CD4-positive, alpha-beta T cell treated with Interleukin-2 at 100 ng/mL for 4 hours (primary cell): ENCODE data around the gene RPL22L1.
"Not testable (repeated sequence)": the region's sequence is repeated elsewhere in the genome, so short reads cannot be mapped to it uniquely, and the experiment has no call there.

Source experiments
- DNase-seq: peaks from one replicate; pipeline ENCODE4 v3.0.0-alpha.2; 2020; ENCODE audit warnings: low spot score

The RPL22L1 gene

GRCh38 chr3:170826047-170826446 lies 43.9 kb downstream of the RPL22L1 start:
- no peak for DNase-seq

GRCh38 chr3:170823562-170823961 lies 46.4 kb downstream of the RPL22L1 start:
- not testable (repeated sequence) for DNase-seq

DNA sequence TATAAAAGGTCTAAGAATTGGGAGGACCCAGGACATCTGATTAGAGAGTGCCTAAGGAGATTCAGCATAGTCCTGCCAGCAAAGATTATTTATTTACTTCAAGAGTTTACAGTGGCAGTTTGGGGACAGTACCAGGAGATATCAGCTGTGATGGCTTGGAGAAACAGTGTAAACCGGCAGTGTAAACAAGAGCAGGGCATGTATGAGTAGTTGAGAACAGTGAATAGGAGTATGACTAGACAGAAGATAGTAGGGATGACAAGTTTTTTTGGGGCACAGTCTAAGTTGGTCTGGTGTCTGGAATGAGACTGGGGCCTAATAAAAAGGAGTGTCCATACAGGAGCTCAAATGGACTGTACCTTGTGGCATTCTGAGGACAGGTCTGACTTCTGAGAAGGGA lies 51.7 kb downstream of the RPL22L1 start:
- not testable (repeated sequence) for DNase-seq

DNA sequence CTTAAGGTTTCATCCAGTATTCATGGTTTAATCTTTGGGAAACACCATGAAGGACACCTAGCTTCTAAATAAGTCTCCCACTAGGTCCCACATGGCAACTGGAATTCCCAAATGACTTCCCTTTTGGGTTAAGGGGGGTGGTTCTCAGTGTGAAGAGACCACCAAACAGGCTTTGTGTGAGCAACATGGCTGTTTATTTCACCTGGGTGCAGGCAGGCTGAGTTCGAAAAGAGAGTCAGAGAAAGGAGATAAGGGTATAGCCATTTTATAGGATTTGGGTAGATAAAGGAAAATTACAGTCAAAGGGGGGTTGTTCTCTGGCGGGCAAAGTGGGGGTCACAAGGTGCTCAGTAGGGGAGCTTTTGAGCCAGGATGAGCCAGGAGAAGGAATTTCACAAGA lies 52.5 kb downstream of the RPL22L1 start:
- DNase-seq, result not testable (repeated sequence)

- DNase-seq, result no peak
Measured at GRCh38 chr3:170816841-170817240, 53.2 kb downstream of the RPL22L1 start.

- DNase-seq, result no peak
Measured at GRCh38 chr3:170816341-170816740, 53.7 kb downstream of the RPL22L1 start.

DNA sequence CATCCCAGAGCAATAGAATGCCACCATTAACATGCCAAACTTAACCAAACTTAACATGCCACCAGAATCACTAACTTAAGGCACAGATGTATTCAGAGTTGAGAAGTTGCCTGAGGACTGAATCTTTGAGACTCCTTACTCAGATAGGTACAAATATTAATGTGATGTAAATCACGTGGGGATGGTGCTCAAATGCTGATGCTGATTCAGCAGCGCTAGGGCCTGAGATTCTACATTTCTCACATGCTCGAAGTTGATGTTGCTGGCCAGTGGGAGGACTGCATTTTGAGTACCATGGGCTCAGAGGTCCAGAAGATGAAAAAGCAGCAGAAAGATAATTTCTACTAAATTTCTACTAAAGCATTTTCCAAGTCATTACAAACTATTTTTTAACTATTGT lies 54.1 kb downstream of the RPL22L1 start:
- no peak for DNase-seq

- no peak for DNase-seq
Measured at GRCh38 chr3:170815340-170815739, 54.7 kb downstream of the RPL22L1 start.
